GM12878 (cell line): ENCODE measurements around the gene ASB2. TPM values are rescaled to one million over a fixed set of nuclear protein-coding genes. Genes with fewer than 3 reads are reported as not detected.

Experiments
- ATAC-seq: fragments of 200-7000 bp; cut with Tn5 transposase; 3 replicates; pipeline ENCODE4 v1.9.1; 2020; ENCODE audit warnings: mild to moderate bottlenecking, moderate library complexity
- BruUV-seq: library from RNA; stranded (reverse); fragments of 400-500 nt; replicated peaks from 2 replicates; lab custom pipeline; 2021; lab: Mats Ljungman, UMichigan
- CTCF ChIA-PET: fragments of 300-600 bp; sonication (Branson Sonifier 250); formaldehyde crosslinking; extraction: SDS; loops from one replicate; lab custom pipeline; 2021; ENCODE audit warnings: inconsistent platforms; lab: Yijun Ruan, JAX
- POLR2A ChIA-PET: fragments of 350-600 bp; formaldehyde crosslinking; extraction: SDS; loops from one replicate; lab custom pipeline; 2021; ENCODE audit warnings: inconsistent platforms; lab: Charles Lee
- RAD21 ChIA-PET: fragments of 300-600 bp; sonication (Branson Sonifier 250); formaldehyde crosslinking; loops from one replicate; lab custom pipeline; 2023; ENCODE audit warnings: antibody characterized with exemption; ENCODE audit not compliant: unreplicated experiment; lab: Charles Lee
- SMC1A ChIA-PET: fragments of 300-600 bp; sonication (Branson Sonifier 250); formaldehyde crosslinking; loops from one replicate; lab custom pipeline; 2023; ENCODE audit not compliant: unreplicated experiment, uncharacterized antibody; lab: Charles Lee
- DNase-seq: peaks from one replicate; pipeline ENCODE4 v3.0.0-alpha.2; 2011; ENCODE audit warnings: low read depth, low spot score
- FAIRE-seq: peaks from 3 replicates; lab custom pipeline; 2011; peaks lifted over from hg19 to GRCh38; lab: Jason Lieb, UNC
- H2AFZ ChIP-seq: 2 replicates; pipeline ENCODE4 v1.6.0; 2011; ENCODE audit warnings: low read depth, low read length, control low read depth; ENCODE audit not compliant: control insufficient read depth
- H3K27ac ChIP-seq: 2 replicates; pipeline ENCODE4 v1.5.1; 2011; ENCODE audit warnings: control low read depth; ENCODE audit not compliant: control insufficient read depth, insufficient read depth
- H3K27me3 ChIP-seq, 2 experiments: replicated peaks in 1 of 2; 2 replicates each; pipeline versions ENCODE4 v1.6.0 to v1.6.1; 2011; ENCODE audit warnings: low read length in 1 of 2; ENCODE audit not compliant: control insufficient read depth in 2 of 2, insufficient read depth in 2 of 2
- H3K36me3 ChIP-seq, 2 experiments: 2 replicates each; pipeline ENCODE4 v1.5.1; 2011; ENCODE audit warnings: low read length in 1 of 2; ENCODE audit not compliant: control insufficient read depth in 2 of 2, insufficient read depth in 2 of 2
- H3K4me1 ChIP-seq: 2 replicates; pipeline ENCODE4 v1.6.1; 2011; ENCODE audit warnings: mild to moderate bottlenecking, low read length, moderate library complexity, mixed read lengths; ENCODE audit not compliant: control insufficient read depth, insufficient read depth
- H3K4me2 ChIP-seq: 2 replicates; pipeline ENCODE4 v1.6.0; 2011; ENCODE audit warnings: control low read depth; ENCODE audit not compliant: control insufficient read depth, insufficient read depth
- H3K4me3 ChIP-seq: fragments of 200-600 bp; sonication (generic); 2 replicates; pipeline ENCODE4 v1.5.1; 2016
- H3K79me2 ChIP-seq: 2 replicates; pipeline ENCODE4 v1.6.0; 2011; ENCODE audit warnings: low read length; ENCODE audit not compliant: control insufficient read depth, insufficient read depth
- H3K9ac ChIP-seq: 2 replicates; pipeline ENCODE4 v1.8.0; 2011; ENCODE audit warnings: low read length, control low read depth, mixed read lengths; ENCODE audit not compliant: control insufficient read depth, insufficient read depth
- H3K9me3 ChIP-seq: replicated peaks from 3 replicates; pipeline ENCODE4 v1.5.1; 2011; ENCODE audit warnings: mild to moderate bottlenecking, low read length; ENCODE audit not compliant: control insufficient read depth, insufficient read depth
- H4K20me1 ChIP-seq: 2 replicates; pipeline ENCODE4 v1.6.0; 2011; ENCODE audit not compliant: control insufficient read depth, insufficient read depth
- BCL11A ChIP-seq: IDR thresholded peaks from 2 replicates; pipeline ENCODE4 v1.6.1; 2011; ENCODE audit warnings: low read depth, low read length
- HDAC6 ChIP-seq: fragments of 200-600 bp; sonication (generic); IDR thresholded peaks from one replicate; pipeline ENCODE4 v1.8.0; 2017; ENCODE audit warnings: antibody characterized with exemption; ENCODE audit not compliant: unreplicated experiment
- IKZF1 ChIP-seq: fragments of 450-650 bp; conservative IDR thresholded peaks from 2 replicates; pipeline ENCODE4 v1.6.1; 2017; ENCODE audit warnings: antibody characterized with exemption, mild to moderate bottlenecking
- IKZF2 ChIP-seq, 2 experiments: fragments of 450-650 bp; IDR thresholded peaks; 2 replicates each; pipeline ENCODE4 v1.6.1; 2017; ENCODE audit warnings: mild to moderate bottlenecking in 2 of 2, moderate library complexity in 2 of 2
- RCOR1 ChIP-seq: conservative IDR thresholded peaks from 2 replicates; pipeline ENCODE4 v1.6.1; 2012; ENCODE audit warnings: low read depth, low read length, improper control_type of control experiment
- RELA ChIP-seq: fragments of 450-650 bp; IDR thresholded peaks from 2 replicates; pipeline ENCODE4 v1.8.0; 2014; ENCODE audit warnings: borderline replicate concordance; ENCODE audit not compliant: partially characterized antibody
- SMC3 ChIP-seq: IDR thresholded peaks from 2 replicates; pipeline ENCODE4 v1.6.1; 2011; ENCODE audit warnings: low read length, improper control_type of control experiment, borderline replicate concordance
- SPI1 ChIP-seq: IDR thresholded peaks from 2 replicates; pipeline ENCODE4 v1.6.1; 2011; ENCODE audit warnings: low read depth, mild to moderate bottlenecking, low read length, moderate library complexity, borderline replicate concordance; ENCODE audit not compliant: insufficient read depth
- WGBS: methylation state at CpG from one replicate; pipeline ENCODE4 v1.1.6; 2016; ENCODE audit warnings: low lambda C conversion rate; ENCODE audit not compliant: insufficient replicate concordance, insufficient coverage; ENCODE audit errors: missing lambda C conversion rate; 5-methylcytosine and 5-hydroxymethylcytosine counted together
- in situ Hi-C: fragments of 300-500 bp; cut with MboI; formaldehyde crosslinking; loops from 9 replicates; pipeline ENCODE4 v1.14.3; 2018; ENCODE audit warnings: mixed read lengths
- intact Hi-C: fragments of 100-400 bp; cut with micrococcal nuclease; formaldehyde crosslinking; loops from one replicate; pipeline ENCODE4 v1.14.2; 2022; ENCODE audit not compliant: unreplicated experiment
- polyA plus RNA-seq, 11 experiments: library from polyadenylated mRNA; depleted of rRNA in 4 of 11; unstranded in 6 of 11; stranded (reverse) in 5 of 11; fragments of >200 nt; fragmentation: Nextera tagmentation in 4 of 11; fragmentation: Illumina TruSeq in 1 of 11; extraction: Ambion mirVana in 4 of 11; extraction: Trizol in 1 of 11; gene quantifications; 1 replicate in 1 of 11; 2 replicates in 10 of 11; pipeline versions ENCODE4 v1.2.1 to v1.2.3, GENCODE V29; 2011 to 2016; ENCODE audit warnings: inconsistent platforms in 2 of 11, missing spikeins in 2 of 11, low read depth in 1 of 11
- total RNA-seq, 4 experiments: library from RNA; depleted of rRNA in 3 of 4; stranded (reverse); fragments of >200 nt in 3 of 4; fragmentation: Illumina TruSeq in 1 of 4; extraction: Trizol in 1 of 4; gene quantifications; 2 replicates each; pipeline versions ENCODE4 v1.2.1 to v1.2.3, GENCODE V29; 2013 to 2021

Gene ASB2
- total and polyA plus RNA-seq, 10 of the 15 experiments (the other 5 are each of a cell fraction or from before 2014, with no cell fraction given), result 3.0 to 54.8 (median 33.5) TPM

DNA sequence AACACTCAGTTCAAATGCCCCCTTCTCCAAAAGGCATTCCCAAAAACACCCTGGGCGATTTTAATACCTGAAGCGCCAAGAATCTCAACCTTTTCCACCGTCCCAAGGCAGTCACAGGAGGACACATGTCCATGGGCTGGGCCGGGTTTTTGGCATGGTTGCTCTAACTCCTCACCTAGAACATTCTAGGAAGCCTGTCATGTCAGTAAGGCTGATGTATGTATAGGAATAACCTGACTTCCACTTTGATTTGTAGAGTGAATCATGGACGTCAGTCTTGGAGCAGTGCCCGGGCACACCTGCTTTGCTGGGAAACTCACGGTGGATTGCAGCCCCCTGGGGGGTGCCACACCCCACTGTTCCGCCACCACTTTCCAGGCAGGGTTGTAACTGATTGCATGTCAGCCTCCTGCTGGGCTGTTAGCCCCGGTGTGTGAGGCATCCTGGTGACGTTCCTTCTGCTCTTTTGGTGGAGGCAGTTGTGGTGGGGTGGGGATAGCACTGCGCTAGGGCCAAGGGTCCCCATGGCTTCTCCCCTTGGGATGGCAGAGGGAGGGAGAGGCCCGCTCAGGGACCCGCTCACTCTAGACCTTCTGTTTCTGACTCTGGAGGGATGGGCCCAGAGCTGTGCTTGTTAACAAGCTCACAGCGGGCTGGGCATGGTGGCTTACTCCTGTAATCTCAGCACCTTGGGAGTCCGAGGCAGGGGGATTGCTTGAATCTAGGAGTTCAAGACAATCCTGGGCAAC, 84.4 kb downstream of the ASB2 start:
- no peak for FAIRE-seq
- DNase-seq, result no peak

DNA sequence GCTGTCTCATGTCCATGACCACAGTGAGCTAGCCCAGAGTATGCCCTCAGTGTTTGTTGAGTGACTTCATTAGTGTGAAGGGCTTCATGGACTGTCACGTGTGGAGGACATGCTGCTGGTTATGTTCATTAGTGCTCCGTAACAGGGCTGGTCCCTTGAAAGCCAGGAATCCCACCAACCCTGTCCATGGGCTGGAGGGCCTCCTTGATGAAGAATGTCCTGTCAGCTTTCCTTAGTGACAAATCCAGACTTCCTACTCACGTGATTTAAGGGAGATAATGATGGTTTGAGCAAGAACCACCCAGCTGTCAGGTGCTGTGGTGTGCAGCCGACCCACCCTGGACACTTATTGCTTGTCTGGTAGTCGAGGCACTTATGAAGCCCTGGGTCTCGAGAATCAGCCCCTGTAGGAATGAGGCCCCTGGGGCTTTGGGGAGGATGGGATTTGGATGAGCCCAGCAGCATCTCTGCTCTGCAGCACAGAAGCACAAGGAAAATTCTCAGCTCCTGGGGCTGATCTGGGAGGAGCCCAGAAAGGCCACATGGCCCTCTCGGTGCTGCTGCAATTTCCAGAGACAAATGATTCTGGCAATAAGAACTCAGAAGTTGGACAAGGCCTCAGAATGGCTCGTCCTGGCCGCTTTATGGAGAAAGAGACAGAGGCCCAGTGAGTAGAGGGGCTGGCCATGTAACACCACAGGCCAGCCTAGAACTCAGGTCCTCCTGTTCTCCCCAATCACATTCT, 86.5 kb downstream of the ASB2 start:
- no peak for ATAC-seq
- TF ChIP-seq RCOR1 (no peak), SMC3 (no peak)
- POLR2A ChIA-PET, result no interaction called here
- in situ Hi-C loops, result no loop called here
- no peak overlapping the region for H3K27ac ChIP-seq
- H4K20me1 ChIP-seq, result no peaks in the 10 kb centered on the region
- no peak for FAIRE-seq
- H3K9me3 ChIP-seq, result no peaks in the 10 kb centered on the region
- SMC1A ChIA-PET, result no interaction called here
- intact Hi-C loops, result loop anchor here (5.0 kb wide), 1 partner anchor 158 kb away; no protein-coding TSS in a partner anchor
- H3K4me1 ChIP-seq, result no peaks in the 10 kb centered on the region
- CTCF ChIA-PET, result interaction anchor here (0.6 to 9.5 kb wide), 6 partner anchors 11 to 235 kb away, joined by 3 to 55 read pairs (median 4); partner anchors contain the start of genes DDX24 and IFI27L1
- no peak overlapping the region for H3K4me3 ChIP-seq
- no peaks in the 10 kb centered on the region for H3K79me2 ChIP-seq
- peaks cover 6 to 9% of the 10 kb centered on the region in 2 experiments for H3K27me3 ChIP-seq
- no peak for DNase-seq
- BruUV-seq, result no TSS peak
- H3K36me3 ChIP-seq, result no peaks in the 10 kb centered on the region
- 13% methylated on average over 9 of the region's 9 CpGs for WGBS
- no peak overlapping the region for H2AFZ ChIP-seq
- no peak overlapping the region for H3K9ac ChIP-seq
- H3K4me2 ChIP-seq, result no peak overlapping the region
- RAD21 ChIA-PET, result no interaction called here

More for the DNA sequence above, 84.4 kb downstream of the ASB2 start:
- Histone ChIP-seq H3K36me3 (no peaks in the 10 kb centered on the region), H3K4me1 (no peaks in the 10 kb centered on the region), H3K9ac (no peak overlapping the region), H3K79me2 (no peaks in the 10 kb centered on the region), H3K4me3 (no peak overlapping the region), H3K27me3 (peaks cover 6 to 10% of the 10 kb centered on the region in 2 experiments), H2AFZ (no peak overlapping the region), H4K20me1 (no peaks in the 10 kb centered on the region)
- ChIA-PET SMC1A (interaction anchor here (0.5 to 1.0 kb wide), 5 partner anchors 8 to 673 kb away, joined by 3 to 5 read pairs (median 3); no protein-coding TSS in a partner anchor), CTCF (interaction anchor here (9.5 kb wide), 1 partner anchor 236 kb away, joined by 55 read pairs; no protein-coding TSS in a partner anchor), POLR2A (no interaction called here)
- in situ Hi-C loops, result no loop called here
- ATAC-seq, result no peak
- intact Hi-C loops, result loop anchor here (5.0 kb wide), 1 partner anchor 160 kb away; no protein-coding TSS in a partner anchor
- WGBS, result 28% methylated on average over 15 of the region's 15 CpGs
- TF ChIP-seq SPI1 (no peak), IKZF2 (IDR thresholded peaks at IDR 0.05) (no peak), IKZF1 (no peak), BCL11A (no peak), RELA (no peak), SMC3 (no peak), HDAC6 (no peak)
- TF ChIP-seq, all 136 proteins: peak for 0
- H3K27ac ChIP-seq, result no peak overlapping the region
- H3K9me3 ChIP-seq, result no peaks in the 10 kb centered on the region
- RAD21 ChIA-PET, result interaction anchor here (0.7 kb wide), 1 partner anchor 232 kb away, joined by 3 read pairs; no protein-coding TSS in a partner anchor
- H3K4me2 ChIP-seq, result no peak overlapping the region
- no TSS peak for BruUV-seq
